Stimulated activated naive CD8-positive, alpha-beta T cell treated with anti-CD3 and anti-CD28 coated beads, Interleukin-15, amount 100 ng/mL, for 72 hours (primary cell): ENCODE measurements around the gene RBM47.
A peak's percentile ranks its signal among the peaks of the same experiment; 100 is the strongest.
"Not testable (repeated sequence)": the region's sequence is repeated elsewhere in the genome, so short reads cannot be mapped to it uniquely, and the experiment has no call there.

ENCODE experiments used
- ATAC-seq: fragments of 150-1000 bp; cut with Tn5 transposase; 2 replicates; pipeline ENCODE4 v1.10.0; 2021; ENCODE audit warnings: mild to moderate bottlenecking, moderate library complexity
- DNase-seq, 2 donors: peaks; one replicate each; pipeline ENCODE4 v3.0.0; 2021 to 2022
- H3K27ac Mint-ChIP-seq, 2 donors: one replicate each; pipeline ENCODE4 v1.8.0; 2022; ENCODE audit warnings: mild to moderate bottlenecking in 2 of 2, mixed read lengths in 2 of 2, moderate library complexity in 2 of 2
- H3K27me3 Mint-ChIP-seq: one replicate; pipeline ENCODE4 v1.8.0; 2022; ENCODE audit warnings: mixed read lengths
- H3K4me1 Mint-ChIP-seq: one replicate; pipeline ENCODE4 v1.8.0; 2022; ENCODE audit warnings: mild to moderate bottlenecking, mixed read lengths
- H3K4me3 Mint-ChIP-seq, 2 donors: one replicate each; pipeline ENCODE4 v1.8.0; 2022; ENCODE audit warnings: mild to moderate bottlenecking in 2 of 2, mixed read lengths in 2 of 2, moderate library complexity in 1 of 2
- H3K9me3 Mint-ChIP-seq, 2 donors: one replicate each; pipeline ENCODE4 v1.8.0; 2022; ENCODE audit warnings: mixed read lengths in 2 of 2

The RBM47 gene

GRCh38 chr4:40402556-40402955 is 227.1 kb downstream of the RBM47 start:
- Mint-ChIP-seq H3K27ac (no peak overlapping the region), H3K9me3 (peaks cover 6 to 18% of the 10 kb centered on the region in 2 donors), H3K4me1 (no peaks in the 10 kb centered on the region), H3K4me3 (no peak overlapping the region), H3K27me3 (no peaks in the 10 kb centered on the region)
- ATAC-seq (no peak), DNase-seq (no peak)

- DNase-seq (no peak), ATAC-seq (no peak)
- Mint-ChIP-seq H3K27me3 (no peaks in the 10 kb centered on the region), H3K9me3 (peaks cover 0 to 9% of the 10 kb centered on the region in 2 donors), H3K27ac (no peak overlapping the region), H3K4me1 (no peaks in the 10 kb centered on the region), H3K4me3 (no peak overlapping the region)
Measured at GRCh38 chr4:40401631-40402030, 228.0 kb downstream of the RBM47 start.

DNA sequence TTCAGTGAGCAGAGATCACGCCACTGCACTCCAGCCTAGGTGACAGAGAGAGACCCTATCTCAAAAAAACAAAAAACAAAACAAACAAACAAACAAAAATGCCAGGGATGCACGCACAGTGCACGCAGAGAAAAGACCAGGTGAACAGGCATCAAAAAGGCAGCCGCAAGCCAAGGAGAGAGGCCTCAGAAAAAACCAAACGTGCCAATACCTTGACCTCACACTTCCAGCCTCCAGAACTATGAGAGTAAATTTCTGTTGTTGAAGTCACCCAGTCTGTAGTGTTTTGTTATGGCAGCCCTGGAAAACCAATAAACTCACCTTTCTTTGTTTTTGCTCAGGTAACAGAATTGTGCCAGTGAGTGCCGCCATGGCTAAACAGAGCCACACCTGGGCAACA is 228.6 kb downstream of the RBM47 start:
- H3K9me3 Mint-ChIP-seq, result peaks cover 0 to 8% of the 10 kb centered on the region in 2 donors
- no peak overlapping the region for H3K4me3 Mint-ChIP-seq
- peak overlapping the region in 1 of 2 donors; percentile 81 for H3K27ac Mint-ChIP-seq
- DNase-seq (no peak), ATAC-seq (no peak)
- H3K27me3 Mint-ChIP-seq, result no peaks in the 10 kb centered on the region
- H3K4me1 Mint-ChIP-seq, result no peaks in the 10 kb centered on the region

- H3K4me1 Mint-ChIP-seq, result no peaks in the 10 kb centered on the region
- no peak overlapping the region for H3K4me3 Mint-ChIP-seq
- H3K27ac Mint-ChIP-seq, result peak overlapping the region in 1 of 2 donors; percentile 82
- no peaks in the 10 kb centered on the region for H3K27me3 Mint-ChIP-seq
- DNase-seq, result no peak
- no peak for ATAC-seq
- no peaks in the 10 kb centered on the region for H3K9me3 Mint-ChIP-seq
Measured at GRCh38 chr4:40399578-40399977, 230.1 kb downstream of the RBM47 start.

- ATAC-seq, result no peak
- Mint-ChIP-seq H3K4me3 (no peak overlapping the region), H3K9me3 (no peaks in the 10 kb centered on the region), H3K27me3 (no peaks in the 10 kb centered on the region), H3K27ac (no peak overlapping the region), H3K4me1 (no peaks in the 10 kb centered on the region)
- no peak for DNase-seq
Measured at GRCh38 chr4:40395908-40396793, 233.5 kb downstream of the RBM47 start.

DNA sequence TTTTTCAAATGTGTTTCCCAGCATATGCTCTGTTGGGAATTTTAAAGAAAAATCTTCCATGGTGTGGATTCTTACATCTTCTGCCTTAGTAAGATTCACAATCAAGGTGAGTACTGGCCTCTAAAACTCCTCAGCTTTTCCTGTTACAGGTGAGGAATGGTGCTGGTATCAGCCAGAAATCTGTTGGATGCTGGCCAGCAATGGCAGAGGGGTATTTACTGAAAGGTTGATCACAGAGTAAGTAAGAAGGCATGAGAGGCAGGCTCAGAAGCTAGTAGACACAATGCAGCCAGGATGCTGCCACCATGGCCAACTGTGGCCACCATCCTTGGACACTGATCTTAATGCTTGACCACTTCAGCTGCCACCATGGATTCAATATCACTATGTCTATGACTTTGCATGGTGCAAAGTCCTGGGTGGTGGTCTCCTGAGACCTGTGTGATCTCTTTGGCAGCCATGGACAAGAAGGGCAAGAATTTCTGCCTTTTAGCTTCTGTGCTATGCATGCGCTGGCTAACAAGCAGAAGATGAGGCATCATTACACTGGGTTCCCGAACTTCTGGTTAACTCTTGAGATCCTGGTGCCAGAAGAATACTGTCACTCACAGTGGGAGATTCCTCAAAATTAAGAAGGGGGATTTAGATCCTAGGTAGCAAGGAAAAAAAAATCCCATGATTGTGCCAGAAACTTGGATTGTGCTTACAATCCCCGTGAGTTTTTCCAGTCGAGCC is 234.3 kb downstream of the RBM47 start:
- H3K27ac Mint-ChIP-seq, result no peak overlapping the region
- no peak for ATAC-seq
- H3K9me3 Mint-ChIP-seq, result no peaks in the 10 kb centered on the region
- H3K27me3 Mint-ChIP-seq, result no peaks in the 10 kb centered on the region
- H3K4me1 Mint-ChIP-seq, result no peaks in the 10 kb centered on the region
- DNase-seq, result no peak
- H3K4me3 Mint-ChIP-seq, result no peak overlapping the region

DNA sequence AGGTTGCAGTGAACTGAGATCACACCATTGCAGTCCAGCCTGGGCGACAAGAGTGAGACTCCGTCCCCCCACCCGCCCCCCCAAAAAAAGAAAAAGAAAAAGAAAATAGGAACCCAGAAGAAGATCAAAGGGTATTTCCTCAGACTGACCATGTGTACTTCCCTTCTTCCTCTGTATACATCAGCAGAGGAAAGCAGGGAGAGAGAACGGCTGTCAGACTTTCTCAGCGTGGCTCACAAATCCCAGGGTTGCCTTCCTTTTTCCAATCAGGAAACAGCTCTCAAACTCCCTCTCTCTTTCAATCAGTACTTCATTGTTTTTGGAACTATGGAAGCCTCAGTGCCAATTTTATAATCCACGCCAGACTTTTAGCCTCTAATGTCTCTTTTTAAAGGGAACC is 235.4 kb downstream of the RBM47 start:
- Mint-ChIP-seq H3K4me1 (no peaks in the 10 kb centered on the region), H3K27ac (peak overlapping the region in 1 of 2 donors; percentile 16), H3K27me3 (no peaks in the 10 kb centered on the region), H3K4me3 (no peak overlapping the region), H3K9me3 (no peaks in the 10 kb centered on the region)
- DNase-seq (no peak), ATAC-seq (no peak)

GRCh38 chr4:40392241-40392640 is 237.4 kb downstream of the RBM47 start:
- H3K9me3 Mint-ChIP-seq, H3K4me3 Mint-ChIP-seq, ATAC-seq: not testable (repeated sequence)

GRCh38 chr4:40389986-40390385 is 239.7 kb downstream of the RBM47 start:
- no peak overlapping the region for H3K27ac Mint-ChIP-seq

More at GRCh38 chr4:40392241-40392640, 237.4 kb downstream of the RBM47 start:
- peak overlapping the region in 1 of 2 donors; percentile 3 for H3K27ac Mint-ChIP-seq
- not testable (repeated sequence) for DNase-seq, H3K4me1 Mint-ChIP-seq, H3K27me3 Mint-ChIP-seq

DNA sequence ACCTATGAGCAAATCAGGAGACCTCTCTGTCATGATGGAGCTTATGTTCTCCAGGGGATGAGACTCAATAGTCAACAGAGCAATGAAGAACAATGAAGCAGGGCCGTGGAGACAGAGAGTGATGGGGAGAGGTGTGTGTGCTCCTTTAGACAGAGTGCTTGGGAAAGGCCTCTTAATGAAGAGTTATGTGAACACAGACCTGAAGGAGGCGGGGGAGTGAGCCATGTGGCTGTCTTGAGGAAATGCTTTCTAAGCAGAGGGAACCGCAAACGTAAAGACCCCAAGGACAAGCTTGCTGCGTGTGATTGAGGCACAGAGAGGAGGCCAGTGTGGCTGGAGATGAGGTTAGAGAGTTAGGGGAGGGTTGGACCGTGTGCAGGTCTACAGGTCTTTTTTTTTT is 241.4 kb downstream of the RBM47 start:
- no peaks in the 10 kb centered on the region for H3K27me3 Mint-ChIP-seq
- H3K4me1 Mint-ChIP-seq, result peaks cover 6% of the 10 kb centered on the region
- ATAC-seq, result no peak
- no peak overlapping the region for H3K27ac Mint-ChIP-seq
- no peaks in the 10 kb centered on the region for H3K9me3 Mint-ChIP-seq
- H3K4me3 Mint-ChIP-seq, result no peak overlapping the region
- no peak for DNase-seq

More at GRCh38 chr4:40389986-40390385, 239.7 kb downstream of the RBM47 start:
- Mint-ChIP-seq H3K4me3 (no peak overlapping the region), H3K27me3 (no peaks in the 10 kb centered on the region), H3K4me1 (peaks cover 6% of the 10 kb centered on the region), H3K9me3 (no peaks in the 10 kb centered on the region)
- DNase-seq (no peak), ATAC-seq (no peak)

DNA sequence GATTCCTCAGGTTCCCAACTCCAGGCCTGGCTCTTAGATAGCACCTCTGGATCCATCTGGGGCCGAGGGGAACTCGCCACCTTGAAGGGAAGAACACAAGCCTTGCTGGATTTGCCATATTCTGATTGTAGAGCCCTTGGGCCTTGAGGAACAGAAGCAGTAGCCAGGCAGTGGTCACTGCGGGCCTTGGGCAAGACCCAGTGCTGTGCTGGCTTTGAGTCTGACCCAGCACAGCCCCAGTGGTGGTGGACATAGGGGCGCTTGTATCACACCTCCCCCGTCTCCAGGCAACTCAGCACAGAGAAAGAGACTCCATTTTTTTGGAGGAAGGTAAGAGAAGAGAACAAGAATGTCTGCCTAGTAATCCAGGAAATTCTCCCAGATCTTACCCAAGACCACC is 249.0 kb downstream of the RBM47 start:
- Mint-ChIP-seq H3K4me3 (no peak overlapping the region), H3K9me3 (no peaks in the 10 kb centered on the region), H3K4me1 (no peaks in the 10 kb centered on the region), H3K27me3 (no peaks in the 10 kb centered on the region), H3K27ac (no peak overlapping the region)
- no peak for ATAC-seq
- no peak for DNase-seq

DNA sequence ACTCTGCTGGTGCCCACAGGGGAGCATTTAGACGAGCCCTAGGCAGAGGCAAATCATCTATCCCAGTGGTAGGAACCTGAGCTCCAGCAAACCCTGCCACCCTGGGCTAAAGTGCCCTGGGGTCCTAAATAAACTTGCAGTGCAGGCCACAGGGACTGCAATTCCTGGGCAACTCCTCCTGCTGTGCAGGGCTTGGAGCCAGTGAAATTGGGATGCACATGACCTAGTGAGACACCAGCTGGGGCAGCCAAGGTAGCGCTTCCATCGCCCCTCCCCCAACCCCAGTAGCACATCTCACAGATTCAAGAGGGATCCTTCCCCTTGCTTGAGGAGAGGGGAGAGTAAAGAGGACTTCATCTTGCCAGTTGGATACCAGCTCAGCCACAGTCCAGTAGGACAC is 250.4 kb downstream of the RBM47 start:
- ATAC-seq (no peak), DNase-seq (no peak)
- Mint-ChIP-seq H3K9me3 (no peaks in the 10 kb centered on the region), H3K27ac (no peak overlapping the region), H3K4me3 (no peak overlapping the region), H3K4me1 (no peaks in the 10 kb centered on the region), H3K27me3 (no peaks in the 10 kb centered on the region)

GRCh38 chr4:40378619-40379018 is 251.0 kb downstream of the RBM47 start:
- Mint-ChIP-seq H3K27me3 (no peaks in the 10 kb centered on the region), H3K27ac (no peak overlapping the region), H3K4me1 (no peaks in the 10 kb centered on the region), H3K4me3 (no peak overlapping the region), H3K9me3 (no peaks in the 10 kb centered on the region)
- ATAC-seq, result no peak
- DNase-seq, result no peak

DNA sequence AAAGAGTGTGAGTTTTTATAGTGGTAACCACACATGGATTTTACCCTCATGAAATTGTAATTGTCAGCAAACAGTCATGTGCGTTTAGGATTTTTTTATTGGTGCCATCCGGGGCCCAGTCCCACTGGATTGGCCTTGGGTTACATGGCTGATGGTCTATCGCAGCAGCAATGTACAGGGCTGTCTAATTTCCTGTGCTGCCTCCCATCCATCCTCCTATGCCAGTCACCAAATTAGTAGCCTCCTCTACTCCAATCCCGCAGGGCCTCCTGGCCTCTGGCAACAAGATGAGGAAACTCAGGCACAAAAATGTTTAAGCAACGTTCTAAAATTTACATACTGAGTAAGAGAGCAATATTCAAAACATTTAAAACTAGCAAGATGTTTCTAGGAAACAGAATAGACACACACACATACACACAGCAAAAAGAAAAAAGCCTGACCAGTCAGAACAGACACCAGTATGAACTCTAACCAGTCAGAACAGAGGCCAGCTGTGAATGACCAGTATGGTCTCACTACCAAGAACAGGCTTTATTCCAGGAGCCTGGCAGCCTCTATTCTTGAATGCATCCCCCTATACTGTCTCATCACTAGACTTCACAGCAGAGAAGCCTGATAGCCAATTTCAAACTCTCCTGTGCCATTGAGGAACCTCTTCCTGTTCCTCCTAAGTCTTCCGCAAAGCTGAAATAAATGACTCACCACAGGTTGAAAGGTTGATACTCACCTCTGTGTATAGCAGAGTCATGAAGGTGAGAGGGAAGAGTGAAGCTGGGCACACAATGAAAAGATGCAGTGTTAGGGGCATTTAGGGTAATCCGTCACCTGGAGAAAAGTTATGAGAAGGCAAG is 251.9 kb downstream of the RBM47 start:
- H3K4me3 Mint-ChIP-seq, result no peak overlapping the region
- H3K27me3 Mint-ChIP-seq, result no peaks in the 10 kb centered on the region
- DNase-seq, result no peak
- no peak for ATAC-seq
- H3K27ac Mint-ChIP-seq, result no peak overlapping the region
- H3K9me3 Mint-ChIP-seq, result no peaks in the 10 kb centered on the region
- H3K4me1 Mint-ChIP-seq, result no peaks in the 10 kb centered on the region

- no peak for DNase-seq
- no peak overlapping the region for H3K4me3 Mint-ChIP-seq
- H3K27me3 Mint-ChIP-seq, result no peaks in the 10 kb centered on the region
- no peak overlapping the region for H3K27ac Mint-ChIP-seq
- no peaks in the 10 kb centered on the region for H3K4me1 Mint-ChIP-seq
- no peak for ATAC-seq
- no peaks in the 10 kb centered on the region for H3K9me3 Mint-ChIP-seq
Measured at GRCh38 chr4:40375620-40376019, 254.0 kb downstream of the RBM47 start.
